Activated CD4-positive, alpha-beta T cell treated with anti-CD3 and anti-CD28 coated beads, Interleukin-2, amount 50 U/mL, for 24 hours (primary cell): ENCODE measurements around the gene LYST.
A peak's percentile ranks its signal among the peaks of the same experiment; 100 is the strongest.
"Not testable (repeated sequence)": the region's sequence is repeated elsewhere in the genome, so short reads cannot be mapped to it uniquely, and the experiment has no call there.

Experiments used
- DNase-seq, 2 donors: peaks; one replicate each; pipeline ENCODE4 v3.0.0-alpha.2; 2020; ENCODE audit warnings: low read depth in 1 of 2, low spot score in 1 of 2

Gene LYST, protein sequence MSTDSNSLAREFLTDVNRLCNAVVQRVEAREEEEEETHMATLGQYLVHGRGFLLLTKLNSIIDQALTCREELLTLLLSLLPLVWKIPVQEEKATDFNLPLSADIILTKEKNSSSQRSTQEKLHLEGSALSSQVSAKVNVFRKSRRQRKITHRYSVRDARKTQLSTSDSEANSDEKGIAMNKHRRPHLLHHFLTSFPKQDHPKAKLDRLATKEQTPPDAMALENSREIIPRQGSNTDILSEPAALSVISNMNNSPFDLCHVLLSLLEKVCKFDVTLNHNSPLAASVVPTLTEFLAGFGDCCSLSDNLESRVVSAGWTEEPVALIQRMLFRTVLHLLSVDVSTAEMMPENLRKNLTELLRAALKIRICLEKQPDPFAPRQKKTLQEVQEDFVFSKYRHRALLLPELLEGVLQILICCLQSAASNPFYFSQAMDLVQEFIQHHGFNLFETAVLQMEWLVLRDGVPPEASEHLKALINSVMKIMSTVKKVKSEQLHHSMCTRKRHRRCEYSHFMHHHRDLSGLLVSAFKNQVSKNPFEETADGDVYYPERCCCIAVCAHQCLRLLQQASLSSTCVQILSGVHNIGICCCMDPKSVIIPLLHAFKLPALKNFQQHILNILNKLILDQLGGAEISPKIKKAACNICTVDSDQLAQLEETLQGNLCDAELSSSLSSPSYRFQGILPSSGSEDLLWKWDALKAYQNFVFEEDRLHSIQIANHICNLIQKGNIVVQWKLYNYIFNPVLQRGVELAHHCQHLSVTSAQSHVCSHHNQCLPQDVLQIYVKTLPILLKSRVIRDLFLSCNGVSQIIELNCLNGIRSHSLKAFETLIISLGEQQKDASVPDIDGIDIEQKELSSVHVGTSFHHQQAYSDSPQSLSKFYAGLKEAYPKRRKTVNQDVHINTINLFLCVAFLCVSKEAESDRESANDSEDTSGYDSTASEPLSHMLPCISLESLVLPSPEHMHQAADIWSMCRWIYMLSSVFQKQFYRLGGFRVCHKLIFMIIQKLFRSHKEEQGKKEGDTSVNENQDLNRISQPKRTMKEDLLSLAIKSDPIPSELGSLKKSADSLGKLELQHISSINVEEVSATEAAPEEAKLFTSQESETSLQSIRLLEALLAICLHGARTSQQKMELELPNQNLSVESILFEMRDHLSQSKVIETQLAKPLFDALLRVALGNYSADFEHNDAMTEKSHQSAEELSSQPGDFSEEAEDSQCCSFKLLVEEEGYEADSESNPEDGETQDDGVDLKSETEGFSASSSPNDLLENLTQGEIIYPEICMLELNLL (N-terminal part only)

DNA sequence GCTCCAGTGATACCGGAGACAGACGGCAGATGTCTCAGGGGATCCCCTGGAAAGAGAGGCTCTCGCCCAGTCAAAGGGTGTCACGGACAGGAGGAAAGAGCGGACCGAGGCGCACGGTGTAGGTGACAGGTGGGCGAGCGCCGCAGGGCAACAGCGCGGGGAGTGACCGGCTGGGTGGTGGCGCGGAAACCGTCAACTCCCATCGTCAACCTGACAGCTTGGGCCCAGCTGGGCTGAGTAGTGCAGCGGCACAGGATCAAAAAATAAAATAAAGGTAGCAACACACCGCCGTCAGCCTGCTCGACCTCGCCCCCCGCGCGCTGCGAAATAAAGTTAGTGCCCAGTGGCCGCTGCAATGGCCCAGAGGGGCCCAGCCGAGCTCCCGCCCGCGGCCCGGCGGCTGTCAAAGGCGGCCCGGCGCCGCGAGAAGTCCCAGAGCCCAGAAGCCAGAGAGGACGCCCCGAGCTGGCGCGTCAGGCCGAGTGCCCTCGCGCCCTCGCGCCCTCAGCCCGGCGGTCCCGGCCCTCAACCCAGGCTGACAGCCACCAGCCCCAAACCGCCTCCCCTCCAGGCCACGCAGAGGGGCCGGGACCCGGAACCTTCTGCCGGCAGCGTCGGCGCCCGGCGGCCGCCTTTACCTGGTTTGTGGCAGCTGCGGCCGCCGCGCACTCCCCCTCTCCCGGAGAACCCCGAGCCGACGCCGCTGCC is at the start of gene LYST:
Gene LYST (minus strand): TSS at position 702 of the 708 bp plus-strand sequence. CDS start 36,489 bp downstream, outside the sequence.
- DNase-seq = peak; percentile 28 to 49

DNA sequence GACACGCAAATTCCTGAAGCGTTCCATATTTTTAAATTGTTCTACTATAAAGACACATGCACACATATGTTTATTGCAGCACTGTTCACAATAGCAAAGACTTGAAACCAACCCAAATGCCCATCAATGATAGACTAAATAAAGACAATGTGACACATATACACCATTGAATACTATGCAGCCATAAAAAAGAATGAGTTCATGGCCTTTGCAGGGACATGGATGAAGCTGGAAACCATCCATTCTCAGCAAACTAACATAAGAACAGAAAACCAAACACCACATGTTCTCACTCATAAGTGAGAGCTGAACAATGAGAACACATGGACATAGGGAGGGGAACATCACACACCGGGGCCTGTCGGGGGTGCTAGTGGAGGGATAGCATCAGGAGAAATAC is 48.8 kb upstream of the LYST start:
- DNase-seq = not testable (repeated sequence)

DNA sequence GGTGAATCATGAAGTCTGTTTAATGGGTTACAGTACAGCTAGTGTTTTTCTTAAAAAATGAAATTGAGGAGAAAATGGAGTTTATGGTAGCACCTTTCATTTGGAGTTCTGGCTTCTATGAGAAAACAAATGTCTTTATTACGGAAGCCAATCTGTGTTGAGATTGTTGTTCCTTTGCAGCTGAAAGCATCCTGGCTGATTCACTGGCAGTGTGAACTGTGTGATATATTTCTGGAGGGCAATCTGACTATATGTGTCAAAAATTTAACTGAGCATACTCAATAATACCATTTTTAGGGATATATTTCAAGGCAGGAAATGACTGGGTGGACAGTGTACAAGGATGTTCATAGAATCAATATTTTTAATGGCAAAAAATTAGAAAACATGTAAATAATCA is 46.6 kb upstream of the LYST start:
- DNase-seq = no peak

DNA sequence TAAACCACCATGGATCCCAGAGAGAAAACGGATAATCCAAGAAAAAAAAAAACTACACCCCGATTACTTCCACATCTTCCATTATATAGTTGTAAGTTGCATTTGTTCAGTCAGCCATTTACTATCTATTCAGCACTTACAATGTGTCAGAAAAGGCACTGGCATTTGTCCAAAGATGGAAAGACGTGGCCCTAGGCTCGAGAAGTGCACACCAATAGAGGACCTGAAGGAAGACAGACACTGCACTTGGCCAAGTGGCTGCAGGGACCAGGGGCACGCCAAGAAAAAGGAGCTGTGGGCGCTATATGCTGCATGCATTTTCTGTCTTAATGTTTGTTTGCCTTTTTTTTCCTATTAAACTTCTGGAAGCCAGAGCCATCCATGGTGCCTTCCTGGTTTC is 45.2 kb upstream of the LYST start:
- no peak for DNase-seq

DNA sequence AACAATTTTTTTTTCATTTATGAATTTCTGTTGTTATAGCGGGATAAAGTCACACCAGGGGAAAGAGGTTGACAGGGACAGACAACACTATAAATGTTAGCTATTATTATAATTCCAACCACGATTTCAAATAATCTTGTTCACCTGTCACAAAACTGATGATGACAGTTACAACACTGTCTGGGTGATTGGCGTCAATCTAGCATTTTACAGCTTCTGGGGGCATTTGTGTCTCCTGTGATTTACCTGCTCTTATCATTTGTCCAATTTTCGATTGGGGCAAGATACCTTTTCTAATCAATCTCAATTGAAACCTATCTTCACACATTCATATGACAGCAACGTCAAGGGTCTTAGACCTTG is 44.6 kb upstream of the LYST start:
- DNase-seq = no peak

DNA sequence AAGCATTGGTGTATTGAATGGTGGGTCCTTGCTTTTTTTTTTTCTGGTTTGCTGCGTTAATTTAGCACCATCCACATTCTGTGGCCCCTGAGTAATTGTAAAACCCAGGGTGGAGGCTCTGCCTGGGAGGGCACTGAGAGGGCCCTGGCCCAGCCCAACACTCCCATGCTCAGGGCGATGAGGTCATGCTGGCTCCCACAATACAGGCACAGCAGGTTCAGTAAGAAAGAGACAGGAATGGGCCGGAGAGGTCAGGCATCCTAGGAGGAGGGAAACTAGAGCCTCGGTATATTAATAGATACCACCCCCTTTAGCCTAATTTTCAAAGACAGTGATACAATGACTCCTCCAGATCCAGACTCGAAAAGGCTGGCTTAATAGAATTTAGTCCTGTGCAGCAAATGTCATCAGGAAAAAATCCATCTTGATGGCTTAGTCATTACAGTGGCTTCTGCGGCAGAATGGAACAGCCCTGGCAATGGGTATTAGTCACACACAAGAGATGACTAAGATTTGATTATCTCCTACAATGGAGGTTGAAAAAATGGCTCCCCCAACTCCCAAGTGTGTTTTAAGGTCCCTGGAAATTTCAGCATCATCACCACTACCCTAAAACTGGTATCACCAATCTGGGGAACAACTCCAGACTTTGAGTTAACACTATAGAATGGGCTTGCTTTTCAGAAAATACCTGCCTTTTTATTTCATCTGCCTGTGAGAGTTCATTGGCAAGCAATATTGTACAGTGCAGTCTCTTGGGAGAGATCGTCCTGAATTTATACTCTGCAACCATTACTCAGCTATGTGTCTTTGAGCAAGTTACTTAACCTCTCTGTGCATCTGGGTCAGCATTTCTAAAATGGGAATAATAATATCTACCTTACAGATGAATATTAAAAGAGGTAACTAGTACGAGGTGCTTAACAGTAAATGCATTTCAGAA is 43.9 kb upstream of the LYST start:
- peak in 1 of 2 donors; percentile 33 for DNase-seq

DNA sequence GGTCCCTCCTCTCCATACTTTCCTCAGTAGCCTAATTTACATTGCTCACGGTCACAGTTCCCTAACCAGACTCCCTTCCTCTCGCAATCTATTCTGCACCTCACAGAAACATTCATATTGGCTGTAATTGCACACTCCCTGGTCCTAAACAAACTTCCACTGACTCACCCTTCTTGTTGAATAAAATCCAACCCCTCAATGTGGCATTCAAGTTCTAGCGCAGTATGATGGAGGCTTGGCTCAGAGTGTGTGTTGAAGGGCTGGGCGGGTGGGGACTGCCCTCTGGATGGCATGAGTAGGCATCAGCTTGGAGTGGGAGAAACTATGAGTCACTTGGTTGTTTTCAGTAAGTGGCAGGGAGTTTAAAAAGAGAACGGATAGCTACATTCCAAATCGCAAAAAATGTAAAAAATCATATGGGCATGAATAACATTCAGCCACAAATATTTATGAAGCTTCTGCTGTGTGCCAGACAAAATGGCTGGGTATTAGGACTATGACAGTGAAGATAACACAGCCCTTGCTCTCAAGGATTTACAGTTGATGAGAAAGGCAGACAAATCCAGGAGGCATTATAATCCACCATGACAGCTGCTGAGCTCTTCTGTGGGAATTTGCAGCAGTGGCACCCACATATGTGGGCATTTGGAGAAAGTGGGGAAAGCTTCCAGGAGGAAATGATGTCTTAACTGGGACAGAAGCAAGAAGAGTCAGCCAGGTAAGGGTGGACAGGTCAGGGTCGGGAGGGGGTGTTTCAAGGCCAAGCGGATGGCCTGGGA is 42.2 kb upstream of the LYST start:
- no peak for DNase-seq

DNA sequence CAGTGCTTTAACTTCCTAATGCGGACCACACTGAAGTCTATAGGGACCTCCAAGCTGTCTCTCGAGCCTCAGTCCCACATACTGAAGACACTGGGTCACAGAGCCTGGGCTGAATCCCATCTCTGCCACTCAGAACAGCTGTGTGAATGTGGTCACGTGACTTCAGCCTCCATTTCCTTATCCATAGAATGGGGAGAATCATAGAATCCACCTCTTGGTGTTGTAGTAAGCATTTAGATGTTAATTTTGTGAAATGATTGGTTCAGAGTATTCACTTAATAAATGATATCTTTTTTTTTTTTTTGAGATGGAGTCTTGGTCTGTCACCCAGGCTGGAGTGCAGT is 41.2 kb upstream of the LYST start:
- DNase-seq = no peak

DNA sequence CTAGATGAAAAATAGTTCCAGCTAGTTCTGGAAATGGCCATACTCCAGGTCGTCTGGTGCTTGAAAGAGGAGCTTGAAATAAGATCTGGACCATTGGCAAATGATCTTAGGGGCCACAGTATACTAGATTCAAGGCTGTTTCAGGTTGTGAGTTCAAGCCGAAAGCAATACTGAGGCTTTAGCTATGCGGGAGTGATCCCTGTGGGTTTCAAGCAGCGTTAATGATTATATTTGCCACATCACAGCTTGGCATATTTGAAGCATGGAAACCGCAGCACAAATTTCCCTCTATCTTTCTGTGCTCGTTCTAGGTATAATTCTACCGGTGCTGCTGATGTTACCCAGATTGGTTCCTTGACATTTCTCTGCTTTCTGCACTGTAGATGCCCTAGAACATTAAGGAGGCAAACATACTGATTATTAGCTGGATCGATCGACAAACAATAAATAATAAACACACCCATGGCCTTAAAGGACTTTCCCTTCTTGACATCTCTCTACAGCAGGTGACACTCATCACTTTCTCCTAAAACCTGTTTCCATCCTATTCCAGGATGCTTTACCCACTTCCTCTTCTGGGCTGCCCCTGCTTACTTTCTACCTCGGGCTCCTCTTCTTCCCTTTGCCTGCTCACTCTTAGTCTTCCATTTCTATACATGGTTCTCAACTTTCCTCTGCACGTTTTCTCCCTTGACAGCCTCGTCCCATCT is 40.6 kb upstream of the LYST start:
- DNase-seq = no peak

DNA sequence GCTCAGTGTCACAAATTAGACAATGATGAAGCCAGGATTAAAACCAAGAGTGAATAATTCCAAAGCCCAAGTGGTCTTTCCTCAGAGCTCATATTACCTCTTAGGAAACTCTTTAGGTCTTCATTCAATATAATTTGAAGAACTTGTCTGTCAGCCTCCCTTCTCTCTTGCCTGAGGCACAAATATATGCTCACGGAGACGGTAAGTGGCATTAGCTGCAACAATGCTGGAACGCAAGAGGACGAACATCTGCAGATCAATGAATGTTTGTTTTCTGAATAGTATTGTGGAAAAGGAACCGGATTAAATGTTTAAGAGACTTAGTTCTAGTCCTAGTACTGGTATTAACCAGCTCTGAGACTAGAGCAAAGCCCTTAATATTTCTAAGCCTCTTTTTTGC is 39.7 kb upstream of the LYST start:
- DNase-seq = no peak

DNA sequence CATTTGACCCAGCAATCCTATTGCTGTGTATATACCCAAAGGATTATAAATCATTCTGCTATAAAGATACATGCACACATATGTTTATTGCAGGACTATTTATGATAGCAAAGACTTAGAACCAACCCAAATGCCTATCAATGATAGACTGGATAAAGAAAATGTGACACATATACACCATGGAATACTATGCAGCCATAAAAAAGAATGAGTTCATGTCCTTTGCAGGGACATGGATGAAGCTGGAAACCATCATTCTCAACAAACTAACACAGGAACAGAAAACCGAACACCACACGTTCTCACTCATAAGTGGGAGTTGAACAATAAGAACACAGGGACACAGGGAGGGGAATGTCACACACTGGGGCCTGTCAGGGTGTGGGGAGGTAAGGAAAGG is 37.1 kb upstream of the LYST start:
- not testable (repeated sequence) for DNase-seq

DNA sequence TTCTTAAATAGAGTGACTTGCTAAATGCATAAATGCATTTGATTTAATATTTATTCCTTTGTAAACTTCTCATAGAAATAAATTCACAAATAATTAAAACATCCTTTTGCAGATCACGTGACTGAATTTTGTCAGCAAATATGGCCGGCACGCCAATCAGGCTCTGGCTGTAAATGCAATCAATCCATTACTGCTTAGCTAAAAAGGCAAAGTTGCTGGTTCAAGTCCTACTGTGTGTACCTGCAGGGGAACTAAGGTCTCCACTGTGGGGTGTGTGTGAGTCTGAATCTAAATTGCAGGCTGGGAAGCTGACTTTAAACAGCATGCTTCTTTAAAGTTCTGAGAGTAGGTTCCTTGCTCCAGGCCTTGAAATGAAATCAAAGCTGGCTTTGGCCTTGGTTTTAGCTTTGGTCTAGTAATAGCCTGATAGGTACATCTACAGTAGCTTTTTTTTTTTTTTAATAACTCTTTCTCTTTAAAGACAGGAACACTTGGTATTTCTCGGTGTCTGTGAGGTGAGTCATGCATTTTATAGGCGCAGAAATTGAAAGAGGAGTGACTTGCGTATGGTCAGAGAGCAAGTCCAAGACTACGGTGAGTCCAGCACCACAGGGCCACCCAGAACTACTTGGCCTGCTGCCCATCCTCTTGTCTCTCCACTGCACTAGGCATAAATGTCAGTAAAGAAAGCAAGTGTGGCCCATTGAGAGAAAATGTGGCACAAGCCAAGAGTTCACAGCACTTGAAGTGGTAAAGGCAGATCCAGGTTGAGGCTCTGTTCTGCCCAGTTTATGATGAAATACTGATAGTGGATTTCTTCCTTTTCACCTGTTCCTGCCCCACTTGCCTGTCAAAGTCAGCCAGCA is 36.2 kb upstream of the LYST start:
- no peak for DNase-seq

DNA sequence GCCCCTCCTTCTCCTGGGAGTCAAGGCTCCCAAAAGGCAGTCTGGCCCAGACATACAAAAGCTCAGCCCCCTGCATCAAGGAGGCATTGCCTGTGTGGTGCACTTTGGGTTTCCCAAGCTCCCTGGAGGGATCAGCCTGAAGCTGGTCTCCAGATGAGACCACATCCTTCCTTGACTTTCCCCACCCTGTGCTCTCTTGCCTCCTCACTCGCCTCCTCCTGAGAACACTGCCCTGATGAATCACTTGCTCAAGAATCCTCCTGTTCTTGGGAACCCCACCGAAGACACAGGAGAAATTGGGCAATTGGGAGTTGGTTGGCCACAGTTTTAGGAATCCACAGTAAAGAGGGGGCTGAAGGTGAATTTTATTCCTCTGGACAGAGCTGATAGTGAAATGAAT is 34.8 kb upstream of the LYST start:
- DNase-seq = no peak

DNA sequence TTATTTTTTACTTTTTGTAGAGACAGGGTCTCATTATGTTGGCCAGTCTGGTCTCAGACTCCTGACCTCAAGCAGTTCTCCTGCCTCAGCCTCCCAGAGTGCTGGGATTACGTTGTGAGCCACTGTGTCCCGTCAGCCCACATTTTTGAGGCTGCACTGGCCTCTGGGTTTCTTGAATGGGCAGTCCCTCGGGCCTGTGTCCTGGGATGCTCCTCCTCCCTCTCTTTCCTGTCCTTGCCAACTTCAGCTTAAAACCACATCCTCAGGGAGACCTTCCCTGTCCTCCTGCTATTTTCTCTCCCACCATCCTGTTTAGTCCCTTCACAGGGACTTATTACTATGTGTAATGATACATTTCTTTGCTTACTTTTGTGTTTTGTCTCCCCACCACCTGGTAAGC is 31.4 kb upstream of the LYST start:
- DNase-seq = no peak

DNA sequence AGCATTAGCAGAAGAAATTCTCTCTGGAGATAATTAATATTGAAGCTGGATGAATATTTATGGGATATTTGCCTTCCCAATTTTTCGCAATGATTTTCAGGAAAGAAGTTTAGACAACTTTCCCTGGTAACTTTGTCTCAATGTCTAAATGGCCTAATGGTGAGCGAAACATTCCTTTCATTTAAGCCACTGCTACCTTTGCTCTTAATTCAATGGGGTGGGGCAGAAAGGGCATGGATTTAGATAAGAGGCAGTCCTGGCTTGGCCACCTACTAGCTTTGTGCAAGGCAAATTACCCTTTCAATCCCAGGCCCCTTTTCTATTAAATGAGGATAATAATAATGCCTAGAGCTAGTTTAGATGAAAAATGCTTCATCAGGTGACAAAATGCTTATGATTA is 27.1 kb upstream of the LYST start:
- DNase-seq = no peak

DNA sequence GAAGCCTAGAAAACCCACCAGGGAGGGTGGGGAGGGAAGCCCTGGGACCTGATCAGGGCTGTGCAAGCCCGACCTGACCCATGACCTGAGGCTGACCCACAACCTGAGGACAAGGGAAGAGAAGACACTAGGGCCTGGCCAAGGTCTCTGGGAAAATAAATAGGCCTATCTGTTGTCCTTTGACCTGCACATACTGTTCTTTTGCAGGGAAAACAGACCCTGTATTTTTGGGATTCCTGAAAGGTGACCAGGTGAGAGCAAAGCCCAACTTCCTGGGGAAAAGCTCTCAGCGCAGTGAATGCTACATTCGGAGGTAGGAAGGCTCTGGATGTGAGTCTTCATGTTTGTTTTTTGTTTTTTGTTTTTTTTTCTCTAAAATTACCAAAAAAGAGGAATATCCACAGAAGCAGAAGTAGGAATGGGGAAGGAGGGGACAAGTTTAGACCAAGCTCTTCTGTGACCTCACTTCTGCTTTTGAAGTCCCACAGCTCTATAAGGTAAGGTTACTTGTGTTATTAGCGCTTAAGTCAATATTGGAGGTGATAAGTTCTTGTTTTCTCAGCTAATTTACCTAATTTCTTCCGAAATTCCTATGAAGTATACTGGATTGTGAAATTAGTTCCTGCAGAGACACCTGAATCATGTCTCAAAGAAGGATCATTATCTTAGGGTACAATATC is 26.2 kb upstream of the LYST start:
- no peak for DNase-seq

DNA sequence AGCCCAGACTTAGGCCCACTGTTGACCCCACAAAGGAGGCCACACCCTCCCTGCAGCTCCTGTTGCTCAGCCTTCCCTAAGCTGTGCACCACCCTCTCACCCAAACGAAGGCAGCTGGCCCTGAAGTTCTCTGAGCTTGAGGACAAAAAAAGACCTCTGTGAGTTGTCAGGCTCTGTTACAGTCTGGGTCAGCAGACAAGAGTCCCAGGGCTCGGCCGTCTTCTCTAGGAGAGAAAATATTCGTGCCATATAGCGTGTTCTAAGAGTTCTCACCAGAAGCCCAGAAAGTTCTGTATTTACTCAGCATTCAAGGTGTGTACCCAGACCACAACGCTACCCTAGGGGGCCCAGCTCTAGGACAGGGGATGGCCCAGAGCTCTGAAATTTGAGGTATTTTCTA is 25.5 kb upstream of the LYST start:
- no peak for DNase-seq
